ENCODE data around the gene TRIM56.
"Not testable (repeated sequence)": the region's sequence is repeated elsewhere in the genome, so short reads cannot be mapped to it uniquely, and the experiment has no call there.

Gene TRIM56

DNA sequence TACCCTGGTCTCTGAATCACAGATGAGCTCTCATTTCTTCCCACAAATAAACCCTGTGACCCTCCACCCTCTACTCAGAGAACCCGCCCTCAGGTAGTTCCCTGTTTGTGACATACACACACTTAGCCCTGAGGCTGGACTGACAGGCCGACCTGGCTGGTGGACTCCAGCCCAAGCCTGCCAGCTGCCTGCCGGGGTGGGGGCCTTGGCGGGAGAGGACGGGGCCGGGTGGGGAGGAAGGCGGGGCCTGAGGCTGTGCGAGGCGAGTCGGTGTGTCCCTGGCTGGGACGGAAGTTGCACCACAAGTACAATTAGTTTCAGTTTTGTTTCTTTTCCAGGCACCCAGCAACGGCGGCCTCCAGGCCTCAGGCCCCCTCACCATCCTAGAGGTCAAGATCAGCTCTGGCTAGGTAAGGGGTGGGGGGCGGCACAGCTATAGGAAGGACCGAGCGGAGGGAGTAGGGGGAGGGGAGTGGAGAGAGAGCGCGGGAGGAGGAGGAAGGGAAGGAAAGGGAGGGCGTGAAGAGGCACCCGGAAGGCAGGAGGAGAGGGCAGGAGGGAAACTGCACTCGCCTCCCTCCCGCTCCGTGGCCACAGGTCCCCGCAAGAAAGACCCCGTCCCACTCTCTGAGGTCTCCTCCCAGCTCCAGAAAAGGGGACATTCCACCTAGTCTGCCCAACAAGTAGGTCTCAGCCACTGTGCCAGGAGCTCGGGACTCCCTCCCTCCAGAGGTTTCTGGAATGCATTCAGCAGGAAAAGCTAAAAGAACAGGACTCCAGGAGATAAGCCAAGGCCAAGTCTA, at the start of gene TRIM56:
TRIM56 (plus strand) TSS at position 320 of the 803 bp plus-strand sequence. CDS start 1,832 bp downstream, outside the sequence.
- DNase-seq = peak; percentile 85

GRCh38 chr7:101035941-101036340, 49.3 kb upstream of the TRIM56 start:
- DNase-seq = no peak

GRCh38 chr7:101041283-101041682, 44.0 kb upstream of the TRIM56 start:
- not testable (repeated sequence) for DNase-seq

DNA sequence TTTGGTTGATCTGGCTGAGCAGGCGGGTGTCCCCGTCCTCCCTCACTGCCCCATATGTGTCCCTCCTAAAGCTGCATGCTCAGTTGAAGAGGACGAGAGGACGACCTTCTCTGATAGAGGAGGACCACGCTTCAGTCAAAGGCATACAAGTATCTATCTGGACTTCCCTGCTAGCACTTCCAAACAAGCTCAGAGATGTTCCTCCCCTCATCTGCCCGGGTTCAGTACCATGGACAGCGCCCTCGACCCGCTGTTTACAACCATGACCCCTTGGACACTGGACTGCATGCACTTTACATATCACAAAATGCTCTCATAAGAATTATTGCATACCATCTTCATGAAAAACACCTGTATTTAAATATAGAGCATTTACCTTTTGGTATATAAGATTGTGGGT, 26.9 kb upstream of the TRIM56 start:
- no peak for DNase-seq

GRCh38 chr7:101059620-101059942, 25.7 kb upstream of the TRIM56 start:
- DNase-seq = no peak

- DNase-seq = no peak
These were observed 24.3 kb upstream of the TRIM56 start for GRCh38 chr7:101060992-101061391.

GRCh38 chr7:101064176-101064550, 21.1 kb upstream of the TRIM56 start:
- not testable (repeated sequence) for DNase-seq

- not testable (repeated sequence) for DNase-seq
These were observed 20.1 kb upstream of the TRIM56 start for GRCh38 chr7:101065162-101065561.

DNA sequence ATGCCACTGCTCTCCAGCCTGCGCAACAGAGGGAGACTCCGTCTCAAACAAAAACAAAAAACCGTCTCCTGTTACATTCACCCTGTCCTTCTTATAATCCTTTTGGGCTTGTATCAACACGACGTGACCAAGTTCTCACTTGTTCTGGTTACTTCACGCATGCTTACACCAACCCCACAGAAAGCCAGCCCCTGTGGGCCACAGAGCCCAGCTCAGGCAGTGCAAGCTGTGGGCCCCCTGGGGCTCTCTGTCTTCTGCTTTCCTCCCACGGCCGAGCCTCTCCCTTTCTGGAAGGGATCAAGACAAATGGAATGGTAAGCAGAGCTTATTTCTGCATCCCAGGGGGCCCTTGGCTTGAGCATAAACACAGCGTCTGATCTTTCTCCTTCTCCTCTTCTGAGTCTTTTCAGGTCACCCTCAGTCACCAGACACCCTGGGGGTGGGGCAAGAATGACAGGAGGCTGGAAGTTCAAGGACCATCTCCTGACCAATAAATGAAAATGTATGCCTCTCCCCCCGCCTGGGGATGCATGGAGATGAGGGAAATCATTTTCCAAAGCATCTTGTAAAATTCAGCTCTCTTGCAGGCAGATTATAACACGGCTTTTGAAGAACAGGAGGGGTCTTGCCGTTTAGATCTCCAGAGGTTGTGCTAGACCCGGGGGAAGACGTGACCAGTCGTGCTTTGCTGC, 19.0 kb upstream of the TRIM56 start:
- DNase-seq = no peak

DNA sequence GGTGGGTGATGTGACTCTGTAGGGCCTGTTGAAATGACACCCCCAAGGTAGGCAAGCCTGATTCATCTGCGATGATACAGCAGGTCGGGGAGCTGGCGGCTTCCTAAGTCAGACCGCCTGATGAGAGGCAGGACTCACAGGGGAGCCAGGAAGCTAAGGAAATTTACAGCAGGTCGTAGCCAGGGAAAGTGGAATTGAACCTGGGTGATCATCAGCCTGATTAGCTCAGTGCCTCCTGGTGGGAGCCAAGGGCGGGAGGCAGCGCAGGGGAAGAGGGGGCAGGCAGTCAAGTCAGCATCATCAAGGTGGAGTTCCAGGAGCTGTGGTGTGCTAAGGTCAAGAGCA, 18.5 kb upstream of the TRIM56 start:
- no peak for DNase-seq

- no peak for DNase-seq
These were observed 16.9 kb upstream of the TRIM56 start for GRCh38 chr7:101068401-101068800.

DNA sequence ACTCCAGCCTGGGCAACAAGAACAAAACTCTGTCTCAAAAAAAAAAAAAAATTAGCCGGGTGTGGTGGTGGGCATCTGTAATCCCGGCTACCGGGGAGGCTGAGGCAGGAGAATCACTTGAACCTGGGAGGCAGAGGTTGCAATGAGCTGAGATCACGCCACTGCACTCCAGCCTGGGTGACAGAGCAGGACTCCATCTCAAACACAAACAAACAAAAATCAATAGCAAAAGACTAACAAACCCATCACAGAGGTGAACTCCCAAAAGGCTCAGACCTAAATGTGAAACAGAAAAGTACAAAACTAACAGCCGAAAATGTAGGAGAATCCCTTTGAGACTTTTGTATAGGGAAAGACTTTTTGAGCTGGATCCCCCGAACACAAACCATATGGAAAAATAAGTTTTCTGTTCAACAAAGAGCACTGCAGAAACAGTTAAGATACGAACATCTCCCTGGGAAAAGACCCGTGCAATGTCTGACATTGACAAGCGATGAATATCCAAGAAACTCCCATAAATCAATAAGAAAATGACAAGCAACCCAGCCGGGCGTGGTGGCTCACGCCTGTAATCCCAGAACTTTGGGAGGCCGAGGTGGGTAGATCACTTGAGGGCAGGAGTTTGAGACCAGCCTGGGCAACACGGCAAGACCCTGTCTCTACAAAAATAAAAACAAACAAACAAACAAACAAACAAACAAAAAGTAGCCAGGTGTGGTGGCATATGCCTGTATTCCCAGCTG, 13.7 kb upstream of the TRIM56 start:
- not testable (repeated sequence) for DNase-seq

DNA sequence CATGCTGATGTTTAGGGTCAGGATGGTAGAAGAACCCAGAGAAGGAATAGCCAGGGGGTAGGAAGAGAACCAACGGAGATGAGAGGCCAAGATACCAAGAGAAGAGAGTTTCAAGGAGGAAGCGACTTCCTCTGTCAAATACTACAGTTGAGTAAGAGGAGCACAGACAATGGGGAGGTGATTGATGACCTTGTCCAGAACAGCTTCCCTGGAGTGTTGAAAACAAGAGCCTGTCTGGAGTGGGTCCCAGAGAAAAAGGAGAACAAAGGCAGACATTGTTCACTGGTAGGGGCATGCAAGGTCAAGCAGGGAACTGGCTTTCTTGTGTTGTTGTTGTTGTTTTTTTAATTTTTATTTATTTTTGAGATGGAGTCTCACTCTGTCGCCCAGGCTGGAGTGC, 9.6 kb upstream of the TRIM56 start:
- no peak for DNase-seq

- DNase-seq = not testable (repeated sequence)
These were observed 9.1 kb upstream of the TRIM56 start for GRCh38 chr7:101076183-101076582.

DNA sequence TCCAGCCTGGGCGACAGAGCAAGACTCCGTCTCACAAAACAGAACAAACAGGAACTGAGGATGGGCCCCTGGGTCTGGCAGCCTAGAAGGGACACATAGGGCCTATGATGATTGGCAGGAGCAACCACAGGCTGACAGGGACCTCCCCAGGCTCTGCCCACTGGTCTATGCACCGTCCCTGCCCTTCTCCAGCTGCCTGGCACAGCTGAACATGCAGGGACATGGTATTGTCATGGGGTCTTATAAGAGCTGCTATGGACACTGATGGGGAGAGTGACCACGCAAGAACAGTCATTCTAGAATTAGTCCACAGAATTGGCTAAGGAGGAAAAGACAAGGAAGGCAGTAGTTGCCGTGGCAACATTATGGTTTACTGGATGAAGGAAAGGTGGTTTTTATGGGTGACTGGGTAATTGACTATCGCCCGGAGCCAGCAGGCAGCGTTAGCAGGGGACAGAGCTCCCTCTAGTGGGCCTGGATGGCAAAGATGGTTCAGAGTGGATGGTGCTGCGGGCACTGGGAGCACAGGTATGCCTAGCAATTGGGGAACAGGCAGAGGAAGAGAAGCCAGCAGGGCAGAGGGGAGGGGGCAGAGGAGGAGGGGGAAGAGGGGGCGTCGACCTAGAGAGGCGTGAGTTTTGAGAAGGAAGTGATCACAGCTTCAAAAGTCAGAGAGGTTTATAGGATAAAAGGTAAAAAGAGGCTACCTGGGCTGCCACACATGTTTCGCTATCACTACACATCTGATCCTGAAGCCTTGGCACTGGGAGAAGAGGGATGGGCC, 7.8 kb upstream of the TRIM56 start:
- DNase-seq = peak; percentile 68

- no peak for DNase-seq
These were observed 3.8 kb upstream of the TRIM56 start for GRCh38 chr7:101081432-101081831.

DNA sequence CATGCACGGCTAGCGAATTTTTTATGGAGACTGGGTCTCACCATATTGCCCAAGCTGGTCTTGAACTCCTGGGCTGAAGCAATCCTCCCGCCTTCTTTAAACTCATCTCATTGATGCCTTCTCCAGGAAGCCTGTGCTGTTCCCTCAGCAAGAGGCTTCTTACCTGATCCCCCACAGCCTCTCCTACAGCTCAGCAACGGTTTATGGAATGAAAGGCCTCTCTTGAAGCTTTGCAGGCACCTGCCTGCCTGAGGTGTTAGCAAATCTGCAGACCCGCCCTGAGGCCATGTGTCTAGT, 468 bp upstream of the TRIM56 start:
- no peak for DNase-seq

DNA sequence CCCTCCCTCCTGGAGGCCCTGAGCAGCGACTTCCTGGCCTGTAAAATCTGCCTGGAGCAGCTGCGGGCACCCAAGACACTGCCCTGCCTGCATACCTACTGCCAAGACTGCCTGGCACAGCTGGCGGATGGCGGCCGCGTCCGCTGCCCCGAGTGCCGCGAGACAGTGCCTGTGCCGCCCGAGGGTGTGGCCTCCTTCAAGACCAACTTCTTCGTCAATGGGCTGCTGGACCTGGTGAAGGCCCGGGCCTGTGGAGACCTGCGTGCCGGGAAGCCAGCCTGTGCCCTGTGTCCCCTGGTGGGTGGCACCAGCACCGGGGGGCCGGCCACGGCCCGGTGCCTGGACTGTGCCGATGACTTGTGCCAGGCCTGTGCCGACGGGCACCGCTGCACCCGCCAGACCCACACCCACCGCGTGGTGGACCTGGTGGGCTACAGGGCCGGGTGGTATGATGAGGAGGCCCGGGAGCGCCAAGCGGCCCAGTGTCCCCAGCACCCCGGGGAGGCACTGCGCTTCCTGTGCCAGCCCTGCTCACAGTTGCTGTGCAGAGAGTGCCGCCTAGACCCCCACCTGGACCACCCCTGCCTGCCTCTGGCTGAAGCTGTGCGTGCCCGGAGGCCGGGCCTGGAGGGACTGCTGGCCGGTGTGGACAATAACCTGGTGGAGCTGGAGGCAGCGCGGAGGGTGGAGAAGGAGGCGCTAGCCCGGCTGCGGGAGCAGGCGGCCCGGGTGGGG, 2.2 kb downstream of the TRIM56 start:
- no peak for DNase-seq

GRCh38 chr7:101088069-101088425, 2.8 kb downstream of the TRIM56 start:
- no peak for DNase-seq

GRCh38 chr7:101088858-101089529, 3.7 kb downstream of the TRIM56 start:
- DNase-seq = no peak

GRCh38 chr7:101089876-101090275, 4.6 kb downstream of the TRIM56 start:
- no peak for DNase-seq

DNA sequence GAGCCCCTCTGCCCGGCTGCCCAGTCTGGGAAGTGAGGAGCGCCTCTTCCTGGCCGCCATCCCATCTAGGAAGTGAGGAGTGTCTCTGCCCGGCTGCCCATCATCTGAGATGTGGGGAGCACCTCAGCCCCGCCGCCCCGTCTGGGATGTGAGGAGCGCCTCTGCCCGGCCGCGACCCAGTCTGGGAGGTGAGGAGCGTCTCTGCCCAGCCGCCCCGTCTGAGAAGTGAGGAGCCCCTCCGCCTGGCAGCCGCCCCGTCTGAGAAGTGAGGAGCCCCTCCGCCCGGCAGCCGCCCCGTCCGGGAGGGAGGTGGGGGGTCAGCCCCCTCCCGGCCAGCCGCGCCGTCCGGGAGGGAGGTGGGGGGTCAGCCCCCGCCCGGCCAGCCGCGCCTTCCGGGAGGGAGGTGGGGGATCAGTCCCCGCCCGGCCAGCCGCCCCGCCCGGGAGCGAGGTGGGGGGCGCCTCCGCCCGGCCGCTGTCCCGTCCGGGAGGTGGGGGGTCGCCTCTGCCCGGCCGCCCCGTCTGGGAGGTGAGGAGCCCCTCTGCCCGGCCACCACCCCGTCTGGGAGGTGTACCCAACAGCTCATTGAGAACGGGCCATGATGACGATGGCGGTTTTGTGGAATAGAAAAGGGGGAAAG, 7.1 kb downstream of the TRIM56 start:
- not testable (repeated sequence) for DNase-seq

All from NCI-H2029 (cell line).